ENCODE data around the gene LENG1.
A peak's percentile ranks its signal among the peaks of the same experiment; 100 is the strongest.
"Not testable (repeated sequence)": the region's sequence is repeated elsewhere in the genome, so short reads cannot be mapped to it uniquely, and the experiment has no call there.

Gene LENG1

DNA sequence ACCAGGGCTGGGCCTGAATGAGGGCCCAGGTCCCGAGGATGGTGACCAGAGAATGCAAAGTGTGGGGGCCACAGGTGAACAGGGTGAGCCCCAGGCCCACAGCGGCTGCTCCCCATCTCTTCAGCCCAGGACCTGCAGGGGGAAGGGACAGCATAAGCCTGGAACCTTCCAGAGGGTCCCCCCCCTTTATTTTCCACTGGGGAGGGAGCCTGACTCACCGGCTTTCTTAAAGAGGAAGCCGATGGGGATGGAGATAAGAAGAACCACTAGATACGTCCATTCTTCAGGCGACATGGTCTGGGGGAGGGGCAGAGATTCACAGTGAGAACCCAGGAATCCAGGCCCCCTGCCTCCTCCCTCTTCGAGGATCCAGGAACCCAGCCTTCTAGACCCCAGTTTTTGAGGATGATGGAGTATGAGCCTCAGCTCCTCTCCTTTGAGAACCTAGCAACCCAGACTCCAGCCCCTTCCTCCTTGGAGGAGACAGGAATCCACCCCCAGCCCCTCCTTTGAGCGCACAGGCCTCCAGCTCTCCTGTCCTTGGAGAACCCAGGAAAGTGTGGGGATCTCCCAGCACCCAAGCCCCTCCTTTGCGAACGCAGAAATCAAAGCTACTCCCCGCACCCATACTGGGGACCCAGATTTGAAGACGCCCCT lies 28.8 kb upstream of the LENG1 start:
- Histone ChIP-seq H3K4me1 (ENCODE audit: control insufficient read depth, insufficient read depth, low read length) (peaks cover 18% of the 10 kb centered on the region), H3K9me3 (replicated peaks; ENCODE audit: low read length) (no peaks in the 10 kb centered on the region), H3K9ac (ENCODE audit: low read depth, low read length) (peak overlapping the region; percentile 96), H3K27me3 (ENCODE audit: control insufficient read depth, insufficient read depth, low read length) (no peaks in the 10 kb centered on the region), H3K4me3 (ENCODE audit: low read length) (peak overlapping the region; percentile 92), H3K36me3 (ENCODE audit: insufficient read depth, low read length) (peaks cover 31% of the 10 kb centered on the region), H3K4me2 (ENCODE audit: low read length) (peak overlapping the region; percentile 87)

- Histone ChIP-seq H3K9me3 (replicated peaks; ENCODE audit: low read length) (no peaks in the 10 kb centered on the region), H3K4me1 (ENCODE audit: control insufficient read depth, insufficient read depth, low read length) (peaks cover 11% of the 10 kb centered on the region), H3K4me2 (ENCODE audit: low read length) (no peak overlapping the region), H3K4me3 (ENCODE audit: low read length) (no peak overlapping the region), H3K27me3 (ENCODE audit: control insufficient read depth, insufficient read depth, low read length) (no peaks in the 10 kb centered on the region), H3K36me3 (ENCODE audit: insufficient read depth, low read length) (peaks cover 25% of the 10 kb centered on the region), H3K9ac (ENCODE audit: low read depth, low read length) (no peak overlapping the region)
Observed at GRCh38 chr19:54186934-54187381, 27.4 kb upstream of the LENG1 start.

DNA sequence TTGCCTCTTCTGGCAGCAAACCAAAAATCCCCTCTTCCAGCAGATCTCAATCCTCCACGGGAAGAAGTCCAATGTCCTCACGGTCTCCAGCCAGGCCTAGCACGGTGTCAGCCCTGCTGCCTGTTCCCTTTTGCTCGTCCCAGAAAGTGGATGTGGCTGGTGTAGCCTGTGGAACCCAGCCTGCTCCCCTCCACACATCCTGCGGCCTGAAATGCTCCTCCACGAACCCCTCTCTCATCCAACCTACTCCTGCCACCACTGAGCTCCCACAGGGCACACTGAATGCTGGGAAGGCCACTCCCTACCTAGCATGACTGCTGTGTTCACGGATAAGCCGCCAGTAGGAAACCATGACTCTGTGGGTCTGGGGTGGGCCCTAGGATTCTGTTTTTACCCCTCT lies 26.8 kb upstream of the LENG1 start:
- Histone ChIP-seq H3K4me1 (ENCODE audit: control insufficient read depth, insufficient read depth, low read length) (peaks cover 7% of the 10 kb centered on the region), H3K4me2 (ENCODE audit: low read length) (no peak overlapping the region), H3K9me3 (replicated peaks; ENCODE audit: low read length) (no peaks in the 10 kb centered on the region), H3K9ac (ENCODE audit: low read depth, low read length) (no peak overlapping the region), H3K4me3 (ENCODE audit: low read length) (no peak overlapping the region), H3K36me3 (ENCODE audit: insufficient read depth, low read length) (peaks cover 25% of the 10 kb centered on the region), H3K27me3 (ENCODE audit: control insufficient read depth, insufficient read depth, low read length) (no peaks in the 10 kb centered on the region)

GRCh38 chr19:54183431-54183830 lies 23.9 kb upstream of the LENG1 start:
- H3K4me3 ChIP-seq (ENCODE audit: low read length), result no peak overlapping the region

DNA sequence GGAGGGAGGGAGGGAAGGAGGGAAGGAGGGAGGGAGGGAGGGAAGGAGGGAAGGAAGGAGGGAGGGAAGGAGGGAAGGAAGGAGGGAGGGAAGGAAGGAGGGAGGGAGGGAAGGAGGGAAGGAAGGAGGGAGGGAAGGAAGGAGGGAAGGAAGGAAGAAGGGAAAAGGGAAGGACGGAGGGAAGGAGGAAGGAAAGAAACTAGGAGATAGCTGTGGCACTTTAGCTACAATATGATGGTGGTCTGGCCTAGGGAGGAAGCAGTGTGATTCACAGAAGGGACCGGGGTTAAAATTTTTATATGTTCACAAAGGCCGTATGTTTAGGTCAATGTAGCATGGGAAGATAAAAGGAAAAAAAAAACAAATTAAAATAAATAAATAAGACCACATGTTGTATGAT lies 22.4 kb upstream of the LENG1 start:
- not testable (repeated sequence) for H3K4me2 ChIP-seq (ENCODE audit: low read length); H3K4me1 ChIP-seq (ENCODE audit: control insufficient read depth, insufficient read depth, low read length); H3K9ac ChIP-seq (ENCODE audit: low read depth, low read length); H3K4me3 ChIP-seq (ENCODE audit: low read length); H3K27me3 ChIP-seq (ENCODE audit: control insufficient read depth, insufficient read depth, low read length); H3K9me3 ChIP-seq (replicated peaks; ENCODE audit: low read length)
- peaks cover 46% of the 10 kb centered on the region for H3K36me3 ChIP-seq (ENCODE audit: insufficient read depth, low read length)

More at GRCh38 chr19:54183431-54183830, 23.9 kb upstream of the LENG1 start:
- peaks cover 46% of the 10 kb centered on the region for H3K36me3 ChIP-seq (ENCODE audit: insufficient read depth, low read length)
- H3K9me3 ChIP-seq (replicated peaks; ENCODE audit: low read length), result no peaks in the 10 kb centered on the region
- no peak overlapping the region for H3K4me2 ChIP-seq (ENCODE audit: low read length)
- H3K4me1 ChIP-seq (ENCODE audit: control insufficient read depth, insufficient read depth, low read length), result peaks cover 5% of the 10 kb centered on the region
- H3K27me3 ChIP-seq (ENCODE audit: control insufficient read depth, insufficient read depth, low read length), result no peaks in the 10 kb centered on the region
- H3K9ac ChIP-seq (ENCODE audit: low read depth, low read length), result no peak overlapping the region

- Histone ChIP-seq H3K9me3 (replicated peaks; ENCODE audit: low read length) (no peaks in the 10 kb centered on the region), H3K4me3 (ENCODE audit: low read length) (no peak overlapping the region), H3K27me3 (ENCODE audit: control insufficient read depth, insufficient read depth, low read length) (no peaks in the 10 kb centered on the region), H3K4me1 (ENCODE audit: control insufficient read depth, insufficient read depth, low read length) (no peaks in the 10 kb centered on the region), H3K9ac (ENCODE audit: low read depth, low read length) (no peak overlapping the region), H3K4me2 (ENCODE audit: low read length) (no peak overlapping the region), H3K36me3 (ENCODE audit: insufficient read depth, low read length) (peaks cover 46% of the 10 kb centered on the region)
Observed at GRCh38 chr19:54180691-54181091, 21.2 kb upstream of the LENG1 start.

DNA sequence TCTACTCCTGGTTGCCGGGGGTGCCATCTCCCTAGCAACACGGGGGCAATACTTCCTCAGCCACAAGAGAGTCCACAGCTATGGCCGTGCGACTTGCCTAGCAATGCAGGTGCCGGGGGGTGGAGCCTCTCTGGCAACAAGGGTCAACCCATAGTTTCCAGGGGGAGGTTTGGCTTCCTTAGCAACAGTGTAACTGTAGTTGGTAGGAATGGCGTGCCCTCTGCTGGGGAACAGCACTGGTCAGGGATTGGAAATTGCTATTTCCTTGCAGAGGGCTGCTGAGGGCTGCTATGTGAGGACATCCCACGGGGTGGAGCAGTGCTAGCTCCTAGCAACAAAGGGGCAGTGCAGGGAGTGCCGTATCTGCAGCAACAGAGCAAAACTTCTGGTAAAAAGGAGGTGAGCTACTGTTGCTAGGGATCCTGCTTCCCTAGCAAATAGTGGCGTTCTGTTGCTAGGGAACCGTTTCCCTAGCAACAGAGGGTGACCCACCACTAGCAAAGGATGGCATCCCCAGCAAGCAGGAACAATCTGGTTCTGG lies 20.5 kb upstream of the LENG1 start:
- Histone ChIP-seq H3K36me3 (ENCODE audit: insufficient read depth, low read length) (peaks cover 43% of the 10 kb centered on the region), H3K9me3 (replicated peaks; ENCODE audit: low read length) (no peaks in the 10 kb centered on the region), H3K9ac (ENCODE audit: low read depth, low read length) (no peak overlapping the region), H3K4me1 (ENCODE audit: control insufficient read depth, insufficient read depth, low read length) (no peaks in the 10 kb centered on the region), H3K27me3 (ENCODE audit: control insufficient read depth, insufficient read depth, low read length) (no peaks in the 10 kb centered on the region), H3K4me3 (ENCODE audit: low read length) (no peak overlapping the region), H3K4me2 (ENCODE audit: low read length) (no peak overlapping the region)

GRCh38 chr19:54179262-54179852 lies 19.8 kb upstream of the LENG1 start:
- Histone ChIP-seq H3K27me3 (ENCODE audit: control insufficient read depth, insufficient read depth, low read length) (no peaks in the 10 kb centered on the region), H3K4me1 (ENCODE audit: control insufficient read depth, insufficient read depth, low read length) (no peaks in the 10 kb centered on the region), H3K9ac (ENCODE audit: low read depth, low read length) (no peak overlapping the region), H3K4me2 (ENCODE audit: low read length) (no peak overlapping the region), H3K4me3 (ENCODE audit: low read length) (no peak overlapping the region), H3K36me3 (ENCODE audit: insufficient read depth, low read length) (peaks cover 43% of the 10 kb centered on the region), H3K9me3 (replicated peaks; ENCODE audit: low read length) (no peaks in the 10 kb centered on the region)

- no peak overlapping the region for H3K4me2 ChIP-seq (ENCODE audit: low read length)
- no peaks in the 10 kb centered on the region for H3K4me1 ChIP-seq (ENCODE audit: control insufficient read depth, insufficient read depth, low read length)
- no peaks in the 10 kb centered on the region for H3K9me3 ChIP-seq (replicated peaks; ENCODE audit: low read length)
- peaks cover 41% of the 10 kb centered on the region for H3K36me3 ChIP-seq (ENCODE audit: insufficient read depth, low read length)
- H3K27me3 ChIP-seq (ENCODE audit: control insufficient read depth, insufficient read depth, low read length), result no peaks in the 10 kb centered on the region
- no peak overlapping the region for H3K9ac ChIP-seq (ENCODE audit: low read depth, low read length)
- no peak overlapping the region for H3K4me3 ChIP-seq (ENCODE audit: low read length)
Observed at GRCh38 chr19:54178581-54179261, 19.2 kb upstream of the LENG1 start.

DNA sequence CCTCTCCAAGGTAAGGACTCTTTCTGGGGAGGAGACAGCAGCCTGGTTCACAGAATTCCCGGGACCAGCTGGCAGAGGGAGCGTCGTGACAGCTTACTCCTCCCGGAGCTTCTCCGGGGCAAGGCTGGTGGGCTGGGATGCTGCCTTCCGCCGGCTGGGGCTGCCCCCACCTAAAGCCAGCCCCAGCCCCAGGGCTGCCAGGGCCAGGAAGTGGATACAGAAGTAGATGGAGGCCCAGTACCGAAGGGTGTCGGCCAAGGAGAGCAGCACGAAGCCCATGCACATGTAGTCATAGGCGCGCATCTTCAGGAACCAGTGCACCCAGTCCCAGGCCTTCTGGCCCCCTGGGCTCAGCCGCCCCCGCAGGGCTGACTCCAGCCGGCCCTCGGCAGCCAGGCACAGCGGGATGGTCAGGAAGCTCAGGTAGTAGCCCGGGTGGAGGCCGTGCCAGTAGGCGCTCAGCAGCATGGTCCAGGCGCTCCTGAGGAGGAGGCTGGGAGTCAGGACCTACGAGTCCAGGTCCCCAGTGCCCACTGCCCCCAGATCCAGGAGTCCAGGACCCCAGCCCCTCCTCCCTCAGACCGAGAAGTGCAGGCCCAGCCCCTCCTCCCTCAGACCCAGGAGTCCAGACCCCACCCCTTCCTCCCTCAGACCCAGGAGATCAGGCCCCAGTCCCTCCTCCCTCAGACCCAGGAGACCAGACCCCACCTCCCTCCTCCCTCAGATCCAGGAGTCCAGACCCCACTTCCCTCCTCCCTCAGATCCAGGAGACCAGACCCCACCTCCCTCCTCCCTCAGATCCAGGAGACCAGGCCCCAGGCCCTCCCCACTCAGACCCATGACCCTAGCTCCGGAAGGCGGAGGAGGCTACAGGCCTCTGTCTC lies 14.7 kb upstream of the LENG1 start:
- H3K36me3 ChIP-seq (ENCODE audit: insufficient read depth, low read length), result peaks cover 19% of the 10 kb centered on the region
- no peak overlapping the region for H3K4me2 ChIP-seq (ENCODE audit: low read length)
- no peak overlapping the region for H3K4me3 ChIP-seq (ENCODE audit: low read length)
- no peaks in the 10 kb centered on the region for H3K4me1 ChIP-seq (ENCODE audit: control insufficient read depth, insufficient read depth, low read length)
- H3K9ac ChIP-seq (ENCODE audit: low read depth, low read length), result no peak overlapping the region
- no peaks in the 10 kb centered on the region for H3K9me3 ChIP-seq (replicated peaks; ENCODE audit: low read length)
- H3K27me3 ChIP-seq (ENCODE audit: control insufficient read depth, insufficient read depth, low read length), result no peaks in the 10 kb centered on the region

GRCh38 chr19:54173359-54173699 lies 13.8 kb upstream of the LENG1 start:
- Histone ChIP-seq H3K9ac (ENCODE audit: low read depth, low read length) (no peak overlapping the region), H3K36me3 (ENCODE audit: insufficient read depth, low read length) (peaks cover 11% of the 10 kb centered on the region), H3K4me2 (ENCODE audit: low read length) (no peak overlapping the region), H3K27me3 (ENCODE audit: control insufficient read depth, insufficient read depth, low read length) (no peaks in the 10 kb centered on the region), H3K9me3 (replicated peaks; ENCODE audit: low read length) (no peaks in the 10 kb centered on the region), H3K4me1 (ENCODE audit: control insufficient read depth, insufficient read depth, low read length) (peaks cover under 1% of the 10 kb centered on the region), H3K4me3 (ENCODE audit: low read length) (no peak overlapping the region)
